ENCODE data around the gene TMOD1. TPM values are rescaled to one million over a fixed set of nuclear protein-coding genes. Genes with fewer than 3 reads are reported as not detected.

Gene TMOD1
- total RNA-seq, 1 donor from 2014 or later: 186 TPM

DNA sequence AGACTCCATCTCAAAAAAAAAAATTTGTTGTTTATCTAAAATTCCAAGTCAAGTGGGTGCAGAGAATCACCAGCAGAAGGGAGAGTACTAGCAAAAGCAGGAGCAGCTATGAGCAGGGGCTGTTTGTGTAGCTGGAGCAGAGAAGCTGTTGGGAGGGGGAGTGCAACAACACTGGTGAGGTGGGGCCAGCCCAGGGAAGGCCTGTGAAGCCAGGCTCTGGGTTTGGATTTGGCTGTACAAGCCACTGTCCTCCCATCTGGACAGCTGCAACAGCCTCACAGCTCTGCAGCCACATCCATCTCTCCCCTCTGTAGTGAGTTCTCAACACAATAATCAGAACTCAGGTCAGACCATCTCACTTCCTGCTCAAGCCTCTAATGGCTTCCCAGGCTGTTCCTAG is 59.4 kb downstream of the TMOD1 start:
- Histone ChIP-seq H3K9me3 (replicated peaks) (no peaks in the 10 kb centered on the region), H3K4me1 (peaks cover 91% of the 10 kb centered on the region), H3K27ac (replicated peaks) (peak overlapping the region; percentile 75), H3K4me3 (no peak overlapping the region), H3K27me3 (ENCODE audit: low read depth) (no peaks in the 10 kb centered on the region), H3K36me3 (peaks cover 4% of the 10 kb centered on the region)
- DNase-seq: no peak
- intact Hi-C loops (cut with micrococcal nuclease): no loop called here
- TF ChIP-seq, protein P1, sequence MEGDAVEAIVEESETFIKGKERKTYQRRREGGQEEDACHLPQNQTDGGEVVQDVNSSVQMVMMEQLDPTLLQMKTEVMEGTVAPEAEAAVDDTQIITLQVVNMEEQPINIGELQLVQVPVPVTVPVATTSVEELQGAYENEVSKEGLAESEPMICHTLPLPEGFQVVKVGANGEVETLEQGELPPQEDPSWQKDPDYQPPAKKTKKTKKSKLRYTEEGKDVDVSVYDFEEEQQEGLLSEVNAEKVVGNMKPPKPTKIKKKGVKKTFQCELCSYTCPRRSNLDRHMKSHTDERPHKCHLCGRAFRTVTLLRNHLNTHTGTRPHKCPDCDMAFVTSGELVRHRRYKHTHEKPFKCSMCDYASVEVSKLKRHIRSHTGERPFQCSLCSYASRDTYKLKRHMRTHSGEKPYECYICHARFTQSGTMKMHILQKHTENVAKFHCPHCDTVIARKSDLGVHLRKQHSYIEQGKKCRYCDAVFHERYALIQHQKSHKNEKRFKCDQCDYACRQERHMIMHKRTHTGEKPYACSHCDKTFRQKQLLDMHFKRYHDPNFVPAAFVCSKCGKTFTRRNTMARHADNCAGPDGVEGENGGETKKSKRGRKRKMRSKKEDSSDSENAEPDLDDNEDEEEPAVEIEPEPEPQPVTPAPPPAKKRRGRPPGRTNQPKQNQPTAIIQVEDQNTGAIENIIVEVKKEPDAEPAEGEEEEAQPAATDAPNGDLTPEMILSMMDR (IDR thresholded peaks at IDR 0.05; ENCODE audit: borderline replicate concordance): no peak

- intact Hi-C loops (cut with micrococcal nuclease): no loop called here
- H3K36me3 ChIP-seq: peaks cover 8% of the 10 kb centered on the region
- H3K4me1 ChIP-seq: peaks cover 84% of the 10 kb centered on the region
- no peak overlapping the region for H3K4me3 ChIP-seq
- H3K27me3 ChIP-seq (ENCODE audit: low read depth): no peaks in the 10 kb centered on the region
- H3K27ac ChIP-seq (replicated peaks): peak overlapping the region; percentile 75
- no peaks in the 10 kb centered on the region for H3K9me3 ChIP-seq (replicated peaks)
- no peak for DNase-seq
- TF ChIP-seq, protein P1 (IDR thresholded peaks at IDR 0.05; ENCODE audit: borderline replicate concordance): no peak
These were observed 60.0 kb downstream of the TMOD1 start for GRCh38 chr9:97561501-97561900.

DNA sequence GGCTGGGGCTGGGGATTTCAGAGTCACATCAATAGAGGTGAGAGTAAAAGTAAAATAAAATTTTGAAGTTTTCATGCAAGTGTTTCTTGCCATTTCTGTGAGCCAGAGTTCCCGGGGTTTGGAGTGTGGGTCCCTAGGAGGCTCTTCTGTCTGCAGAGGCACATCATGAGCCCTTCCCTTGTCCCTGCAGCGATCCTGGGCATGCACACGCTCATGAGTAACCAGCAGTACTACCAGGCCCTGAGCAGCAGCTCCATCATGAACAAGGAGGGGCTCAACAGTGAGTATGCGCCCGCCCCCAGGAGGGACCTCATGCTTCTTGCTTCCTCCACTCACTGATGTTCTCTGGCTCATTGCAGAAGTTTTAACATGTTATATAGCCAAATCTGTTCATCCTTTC is 61.1 kb downstream of the TMOD1 start:
- intact Hi-C loops (cut with micrococcal nuclease): no loop called here

GRCh38 chr9:97563458-97564135 is 62.1 kb downstream of the TMOD1 start:
- intact Hi-C loops (cut with micrococcal nuclease): no loop called here
- DNase-seq: no peak
- Histone ChIP-seq H3K4me3 (no peak overlapping the region), H3K9me3 (replicated peaks) (no peaks in the 10 kb centered on the region), H3K27me3 (ENCODE audit: low read depth) (no peaks in the 10 kb centered on the region), H3K4me1 (peaks cover 65% of the 10 kb centered on the region), H3K36me3 (peaks cover 12% of the 10 kb centered on the region), H3K27ac (replicated peaks) (peak overlapping the region; percentile 75)
- TF ChIP-seq, protein P1 (IDR thresholded peaks at IDR 0.05; ENCODE audit: borderline replicate concordance): no peak

More for the DNA sequence above, 61.1 kb downstream of the TMOD1 start:
- TF ChIP-seq, protein P1 (IDR thresholded peaks at IDR 0.05; ENCODE audit: borderline replicate concordance): no peak
- H3K36me3 ChIP-seq: peaks cover 8% of the 10 kb centered on the region
- no peaks in the 10 kb centered on the region for H3K27me3 ChIP-seq (ENCODE audit: low read depth)
- H3K4me1 ChIP-seq: peaks cover 74% of the 10 kb centered on the region
- no peak overlapping the region for H3K4me3 ChIP-seq
- DNase-seq: no peak
- H3K27ac ChIP-seq (replicated peaks): peak overlapping the region; percentile 75
- no peaks in the 10 kb centered on the region for H3K9me3 ChIP-seq (replicated peaks)

- Histone ChIP-seq H3K27me3 (ENCODE audit: low read depth) (no peaks in the 10 kb centered on the region), H3K4me3 (peak overlapping the region; percentile 7), H3K36me3 (peaks cover 21% of the 10 kb centered on the region), H3K4me1 (peaks cover 56% of the 10 kb centered on the region), H3K27ac (replicated peaks) (peak overlapping the region; percentile 75), H3K9me3 (replicated peaks) (no peaks in the 10 kb centered on the region)
- TF ChIP-seq, protein P1 (IDR thresholded peaks at IDR 0.05; ENCODE audit: borderline replicate concordance): no peak
- intact Hi-C loops (cut with micrococcal nuclease): no loop called here
- no peak for DNase-seq
These were observed 63.1 kb downstream of the TMOD1 start for GRCh38 chr9:97564291-97565175.
